Vagina (tissue), 2 donors: Measurements from ENCODE around the gene OSBPL10.

ENCODE experiments used
- CTCF ChIP-seq, 3 experiments: fragments of 450-650 bp in 2 of 3; fragments of 200-600 bp in 1 of 3; sonication (generic) in 1 of 3; IDR thresholded peaks; one replicate each; pipeline ENCODE4 v1.5.1; 2017 to 2019; ENCODE audit warnings: antibody characterized with exemption in 3 of 3, mild to moderate bottlenecking in 2 of 3, moderate library complexity in 2 of 3
- POLR2A ChIP-seq, 2 donors: fragments of 450-650 bp; IDR thresholded peaks; one replicate each; pipeline ENCODE4 v1.6.1; 2017; ENCODE audit warnings: antibody characterized with exemption in 2 of 2, mild to moderate bottlenecking in 2 of 2, moderate library complexity in 2 of 2
- POLR2AphosphoS5 ChIP-seq, 2 donors: sonication (generic); formaldehyde crosslinking; IDR thresholded peaks; one replicate each; pipeline ENCODE4 v1.9.0; 2017; ENCODE audit warnings: antibody characterized with exemption in 2 of 2, mild to moderate bottlenecking in 2 of 2, low read depth in 1 of 2; ENCODE audit not compliant: insufficient read depth in 1 of 2

- no peak for TF ChIP-seq CTCF (IDR thresholded peaks at IDR 0.05)
- TF ChIP-seq POLR2A (IDR thresholded peaks at IDR 0.05): no peak
- TF ChIP-seq POLR2AphosphoS5 (IDR thresholded peaks at IDR 0.05; ENCODE audit: insufficient read depth in 1 of 2, low read depth in 1 of 2): no peak
Observed at GRCh38 chr3:31673950-31674349, 307.1 kb downstream of the OSBPL10 start.
